ENCODE data around the gene NOTO.

GRCh38 chr2:73218298-73218697 is 15.9 kb downstream of the NOTO start:
- TF ChIP-seq CTCF (IDR thresholded peaks at IDR 0.05) = no peak
- TF ChIP-seq POLR2A (IDR thresholded peaks at IDR 0.05) = no peak
